GM12878 (cell line): Measurements from ENCODE around the gene DUOXA2. TPM values are rescaled to one million over a fixed set of nuclear protein-coding genes. Genes with fewer than 3 reads are reported as not detected.
A peak's percentile ranks its signal among the peaks of the same experiment; 100 is the strongest.

Source experiments
- ATAC-seq: fragments of 200-7000 bp; cut with Tn5 transposase; 3 replicates; pipeline ENCODE4 v1.9.1; 2020; ENCODE audit warnings: mild to moderate bottlenecking, moderate library complexity
- BruUV-seq: library from RNA; stranded (reverse); fragments of 400-500 nt; replicated peaks from 2 replicates; lab custom pipeline; 2021; lab: Mats Ljungman, UMichigan
- CTCF ChIA-PET: fragments of 300-600 bp; sonication (Branson Sonifier 250); formaldehyde crosslinking; extraction: SDS; loops from one replicate; lab custom pipeline; 2021; ENCODE audit warnings: inconsistent platforms; lab: Yijun Ruan, JAX
- POLR2A ChIA-PET: fragments of 350-600 bp; formaldehyde crosslinking; extraction: SDS; loops from one replicate; lab custom pipeline; 2021; ENCODE audit warnings: inconsistent platforms; lab: Charles Lee
- RAD21 ChIA-PET: fragments of 300-600 bp; sonication (Branson Sonifier 250); formaldehyde crosslinking; loops from one replicate; lab custom pipeline; 2023; ENCODE audit warnings: antibody characterized with exemption; ENCODE audit not compliant: unreplicated experiment; lab: Charles Lee
- SMC1A ChIA-PET: fragments of 300-600 bp; sonication (Branson Sonifier 250); formaldehyde crosslinking; loops from one replicate; lab custom pipeline; 2023; ENCODE audit not compliant: unreplicated experiment, uncharacterized antibody; lab: Charles Lee
- DNase-seq: peaks from one replicate; pipeline ENCODE4 v3.0.0-alpha.2; 2011; ENCODE audit warnings: low read depth, low spot score
- FAIRE-seq: peaks from 3 replicates; lab custom pipeline; 2011; peaks lifted over from hg19 to GRCh38; lab: Jason Lieb, UNC
- H2AFZ ChIP-seq: 2 replicates; pipeline ENCODE4 v1.6.0; 2011; ENCODE audit warnings: low read depth, low read length, control low read depth; ENCODE audit not compliant: control insufficient read depth
- H3K27ac ChIP-seq: 2 replicates; pipeline ENCODE4 v1.5.1; 2011; ENCODE audit warnings: control low read depth; ENCODE audit not compliant: control insufficient read depth, insufficient read depth
- H3K27me3 ChIP-seq, 2 experiments: replicated peaks in 1 of 2; 2 replicates each; pipeline versions ENCODE4 v1.6.0 to v1.6.1; 2011; ENCODE audit warnings: low read length in 1 of 2; ENCODE audit not compliant: control insufficient read depth in 2 of 2, insufficient read depth in 2 of 2
- H3K36me3 ChIP-seq, 2 experiments: 2 replicates each; pipeline ENCODE4 v1.5.1; 2011; ENCODE audit warnings: low read length in 1 of 2; ENCODE audit not compliant: control insufficient read depth in 2 of 2, insufficient read depth in 2 of 2
- H3K4me1 ChIP-seq: 2 replicates; pipeline ENCODE4 v1.6.1; 2011; ENCODE audit warnings: mild to moderate bottlenecking, low read length, moderate library complexity, mixed read lengths; ENCODE audit not compliant: control insufficient read depth, insufficient read depth
- H3K4me2 ChIP-seq: 2 replicates; pipeline ENCODE4 v1.6.0; 2011; ENCODE audit warnings: control low read depth; ENCODE audit not compliant: control insufficient read depth, insufficient read depth
- H3K4me3 ChIP-seq: fragments of 200-600 bp; sonication (generic); 2 replicates; pipeline ENCODE4 v1.5.1; 2016
- H3K79me2 ChIP-seq: 2 replicates; pipeline ENCODE4 v1.6.0; 2011; ENCODE audit warnings: low read length; ENCODE audit not compliant: control insufficient read depth, insufficient read depth
- H3K9ac ChIP-seq: 2 replicates; pipeline ENCODE4 v1.8.0; 2011; ENCODE audit warnings: low read length, control low read depth, mixed read lengths; ENCODE audit not compliant: control insufficient read depth, insufficient read depth
- H3K9me3 ChIP-seq: replicated peaks from 3 replicates; pipeline ENCODE4 v1.5.1; 2011; ENCODE audit warnings: mild to moderate bottlenecking, low read length; ENCODE audit not compliant: control insufficient read depth, insufficient read depth
- H4K20me1 ChIP-seq: 2 replicates; pipeline ENCODE4 v1.6.0; 2011; ENCODE audit not compliant: control insufficient read depth, insufficient read depth
- ASH2L ChIP-seq: fragments of 300-600, 200-600 bp; sonication (generic); IDR thresholded peaks from 2 replicates; pipeline ENCODE4 v1.6.1; 2017; ENCODE audit warnings: low read depth, mild to moderate bottlenecking, borderline replicate concordance
- CTCF ChIP-seq, 3 experiments: IDR thresholded peaks in 2 of 3; conservative IDR thresholded peaks in 1 of 3; 2 replicates each; pipeline ENCODE4 v1.5.1; 2011; ENCODE audit warnings: low read depth in 3 of 3, low read length in 3 of 3, mild to moderate bottlenecking in 3 of 3, control low read depth in 2 of 3, moderate library complexity in 2 of 3, inconsistent platforms in 1 of 3, mixed read lengths in 1 of 3; ENCODE audit not compliant: control insufficient read depth in 2 of 3, insufficient read depth in 1 of 3; ENCODE audit errors: extremely low read depth in 1 of 3
- FOXK2 ChIP-seq: fragments of 450-650 bp; IDR thresholded peaks from 2 replicates; pipeline ENCODE4 v1.6.1; 2017; ENCODE audit warnings: mild to moderate bottlenecking, moderate library complexity
- IRF4 ChIP-seq: IDR thresholded peaks from 2 replicates; pipeline ENCODE4 v1.6.1; 2011; ENCODE audit warnings: low read depth, low read length
- MTA3 ChIP-seq: IDR thresholded peaks from 2 replicates; pipeline ENCODE4 v1.6.1; 2012; ENCODE audit warnings: low read length, inconsistent platforms, borderline replicate concordance
- SMARCA5 ChIP-seq: fragments of 450-650 bp; IDR thresholded peaks from 2 replicates; pipeline ENCODE4 v1.6.1; 2017; ENCODE audit warnings: mild to moderate bottlenecking
- YBX1 ChIP-seq: fragments of 450-650 bp; IDR thresholded peaks from 2 replicates; pipeline ENCODE4 v1.6.1; 2016; ENCODE audit warnings: antibody characterized with exemption
- WGBS: methylation state at CpG from one replicate; pipeline ENCODE4 v1.1.6; 2016; ENCODE audit warnings: low lambda C conversion rate; ENCODE audit not compliant: insufficient replicate concordance, insufficient coverage; ENCODE audit errors: missing lambda C conversion rate; 5-methylcytosine and 5-hydroxymethylcytosine counted together
- in situ Hi-C: fragments of 300-500 bp; cut with MboI; formaldehyde crosslinking; loops from 9 replicates; pipeline ENCODE4 v1.14.3; 2018; ENCODE audit warnings: mixed read lengths
- intact Hi-C: fragments of 100-400 bp; cut with micrococcal nuclease; formaldehyde crosslinking; loops from one replicate; pipeline ENCODE4 v1.14.2; 2022; ENCODE audit not compliant: unreplicated experiment
- polyA plus RNA-seq, 11 experiments: library from polyadenylated mRNA; depleted of rRNA in 4 of 11; unstranded in 6 of 11; stranded (reverse) in 5 of 11; fragments of >200 nt; fragmentation: Nextera tagmentation in 4 of 11; fragmentation: Illumina TruSeq in 1 of 11; extraction: Ambion mirVana in 4 of 11; extraction: Trizol in 1 of 11; gene quantifications; 1 replicate in 1 of 11; 2 replicates in 10 of 11; pipeline versions ENCODE4 v1.2.1 to v1.2.3, GENCODE V29; 2011 to 2016; ENCODE audit warnings: inconsistent platforms in 2 of 11, missing spikeins in 2 of 11, low read depth in 1 of 11
- total RNA-seq, 4 experiments: library from RNA; depleted of rRNA in 3 of 4; stranded (reverse); fragments of >200 nt in 3 of 4; fragmentation: Illumina TruSeq in 1 of 4; extraction: Trizol in 1 of 4; gene quantifications; 2 replicates each; pipeline versions ENCODE4 v1.2.1 to v1.2.3, GENCODE V29; 2013 to 2021

The DUOXA2 gene
- total and polyA plus RNA-seq, 10 of the 15 experiments (the other 5 are each of a cell fraction or from before 2014, with no cell fraction given) = not detected

DNA sequence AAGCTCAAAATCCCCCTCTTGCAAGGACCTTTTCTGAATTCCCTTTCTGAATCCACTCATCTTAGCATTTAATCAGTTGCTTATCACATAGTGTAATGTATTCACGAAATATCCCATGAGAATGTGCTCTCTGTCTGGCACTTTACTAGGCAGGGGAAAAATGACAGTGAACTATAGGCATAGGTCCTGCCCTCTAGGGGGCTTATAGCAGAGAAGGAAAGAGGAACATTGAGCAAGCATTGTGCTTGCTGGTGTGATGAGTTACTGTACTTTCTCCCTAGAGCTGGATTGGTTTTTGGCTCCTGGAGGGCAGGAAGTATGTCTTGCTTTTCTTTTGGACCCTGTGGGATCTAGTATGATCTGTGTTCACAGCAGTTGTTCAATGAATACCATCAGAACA lies 26.6 kb upstream of the DUOXA2 start:
- in situ Hi-C loops = no loop called here
- ChIA-PET RAD21 (no interaction called here), POLR2A (no interaction called here), SMC1A (interaction anchor here (0.8 kb wide), 1 partner anchor 43 kb away, joined by 4 read pairs; no protein-coding TSS in a partner anchor), CTCF (no interaction called here)
- no peak for TF ChIP-seq IRF4
- TF ChIP-seq YBX1 = no peak
- no peak for TF ChIP-seq SMARCA5
- TF ChIP-seq ASH2L = no peak
- TF ChIP-seq FOXK2 = no peak
- TF ChIP-seq MTA3 = no peak
- TF ChIP-seq CTCF (IDR thresholded peaks at IDR 0.05 in 2 of 3, conservative IDR thresholded peaks at IDR 0.05 in 1 of 3; ENCODE audit: control insufficient read depth in 2 of 3, extremely low read depth in 1 of 3, insufficient read depth in 1 of 3, low read depth in 3 of 3, low read length in 3 of 3) = no peak
- H4K20me1 ChIP-seq = no peaks in the 10 kb centered on the region
- H3K36me3 ChIP-seq = no peaks in the 10 kb centered on the region
- BruUV-seq = no TSS peak
- 0% methylated on average over 1 of the region's 1 CpG for WGBS
- no peaks in the 10 kb centered on the region for H3K9me3 ChIP-seq
- 0 out of 4 replicates have a peak, but pooled peaks cover 0 to 2% of the 10 kb centered on the region in 2 experiments for H3K27me3 ChIP-seq
- no peaks in the 10 kb centered on the region for H3K79me2 ChIP-seq
- H3K4me1 ChIP-seq = no peaks in the 10 kb centered on the region
- H2AFZ ChIP-seq = no peak overlapping the region
- intact Hi-C loops = no loop called here
- ATAC-seq = peak; percentile 50
- H3K27ac ChIP-seq = no peak overlapping the region
- no peak overlapping the region for H3K4me2 ChIP-seq
- DNase-seq = no peak
- FAIRE-seq = no peak
- no peak overlapping the region for H3K9ac ChIP-seq
- no peak overlapping the region for H3K4me3 ChIP-seq
